ENCODE data around the gene PDE7B.
A peak's percentile ranks its signal among the peaks of the same experiment; 100 is the strongest.

PDE7B gene

DNA sequence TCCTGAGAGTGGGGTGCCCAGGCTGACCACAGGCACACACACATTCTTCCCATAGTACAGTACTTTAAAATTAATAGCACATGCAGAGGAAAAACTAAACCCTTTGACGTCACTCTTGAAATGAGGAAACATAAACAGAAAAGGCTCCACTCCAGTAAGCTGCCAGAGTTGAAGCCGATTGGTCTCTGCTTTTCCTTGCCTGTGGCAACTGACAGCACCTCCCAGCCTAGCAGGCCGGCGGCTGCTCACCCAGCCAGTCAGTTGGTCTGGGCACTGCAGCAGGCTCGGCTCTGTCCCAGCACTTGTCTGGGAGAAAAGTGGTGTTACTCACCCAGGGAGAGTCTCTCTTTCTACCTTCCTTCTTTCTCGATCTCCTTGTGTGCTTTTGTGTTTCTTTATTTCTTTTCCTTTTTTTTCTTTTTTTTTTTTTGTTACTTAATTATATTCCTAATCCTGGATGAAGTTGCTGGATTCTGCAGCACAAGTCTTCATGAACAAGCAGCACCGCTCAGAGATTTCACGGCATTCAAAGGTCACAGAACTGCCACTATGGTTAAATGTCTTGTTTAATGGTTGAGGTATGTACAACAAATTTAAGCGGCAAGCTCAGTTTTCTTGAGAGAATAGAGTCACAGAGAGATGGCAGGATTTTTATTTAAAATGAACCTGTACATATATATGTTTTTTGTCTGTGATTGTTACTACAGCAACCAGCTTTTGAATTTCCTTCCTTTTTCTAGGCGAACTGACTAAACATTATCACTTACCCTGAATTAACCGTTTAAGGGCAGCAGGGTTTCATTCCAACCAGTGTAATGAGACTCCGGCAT, at the start of gene PDE7B:
Gene PDE7B (plus strand): TSS at position 260 of the 830 bp plus-strand sequence.
- peak; percentile 68 for DNase-seq

DNA sequence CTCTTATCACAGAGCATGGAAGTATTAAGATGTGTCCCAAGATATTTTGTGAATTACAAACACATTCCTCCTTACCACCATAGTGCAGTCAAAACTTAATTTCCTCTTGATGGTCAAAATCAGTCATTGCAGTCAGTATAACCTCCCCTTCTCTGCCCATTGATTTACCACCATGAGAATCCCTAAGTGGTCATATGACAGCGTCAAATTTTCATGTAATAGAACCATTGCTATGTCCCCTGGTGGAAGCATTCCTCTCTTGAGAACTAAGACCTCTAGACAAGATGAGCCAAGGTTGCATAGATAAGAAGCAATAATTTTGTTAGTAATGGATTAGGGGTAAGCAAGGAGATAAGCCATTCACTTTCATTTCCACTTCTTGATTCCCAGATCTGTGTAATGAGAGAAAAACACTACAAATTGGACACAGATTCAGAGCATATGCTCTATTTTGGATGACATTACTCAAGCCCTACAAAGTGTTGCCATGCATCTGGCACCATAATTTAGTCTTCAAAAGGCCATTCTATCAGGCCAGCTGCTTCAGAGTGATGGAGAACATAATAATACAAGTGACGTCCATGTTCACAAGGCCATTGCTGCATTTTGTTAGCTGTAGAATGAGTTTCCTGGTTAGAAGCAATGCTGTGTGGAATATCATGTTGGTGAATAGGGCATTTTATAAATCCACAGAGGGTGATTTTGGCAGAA, 49.6 kb upstream of the PDE7B start:
- DNase-seq: no peak

DNA sequence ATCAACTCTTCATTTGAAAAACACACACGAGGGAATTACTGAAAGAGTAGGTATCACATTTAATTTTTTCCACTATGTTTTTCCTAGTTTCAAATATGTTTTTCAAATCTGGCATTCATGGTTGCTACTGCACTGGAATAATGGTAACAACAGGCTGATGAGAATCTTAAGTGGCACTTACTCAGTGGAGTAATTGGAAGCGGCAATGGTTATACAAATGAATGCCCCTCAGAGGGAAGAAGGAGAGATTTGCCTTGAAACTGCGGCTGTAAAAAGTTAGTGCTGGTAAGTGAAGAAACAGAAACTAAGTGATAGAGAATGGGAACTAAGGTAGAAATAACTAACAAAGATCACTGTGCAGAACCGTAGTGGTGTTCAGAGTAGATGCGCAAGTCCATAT, 41.0 kb upstream of the PDE7B start:
- DNase-seq: no peak

DNA sequence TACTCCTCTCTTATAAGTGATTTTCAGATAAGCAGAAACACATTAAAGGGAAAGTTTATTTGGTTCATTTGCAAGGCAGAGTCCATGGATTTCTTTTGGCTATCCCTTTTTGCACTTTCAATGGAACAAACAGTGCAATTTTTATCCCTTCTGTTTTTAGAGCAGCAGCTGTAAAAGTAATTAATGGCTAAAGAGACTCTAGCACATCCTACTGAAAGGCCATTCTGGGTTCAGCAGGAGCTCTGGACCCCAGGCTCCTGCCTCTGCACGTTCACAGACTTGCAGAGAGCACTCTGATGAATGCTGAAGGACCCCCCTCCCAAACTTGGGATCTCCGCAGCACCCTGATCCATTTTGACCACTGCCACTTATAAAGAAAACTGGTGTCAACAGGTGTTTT, 40.3 kb upstream of the PDE7B start:
- no peak for DNase-seq

DNA sequence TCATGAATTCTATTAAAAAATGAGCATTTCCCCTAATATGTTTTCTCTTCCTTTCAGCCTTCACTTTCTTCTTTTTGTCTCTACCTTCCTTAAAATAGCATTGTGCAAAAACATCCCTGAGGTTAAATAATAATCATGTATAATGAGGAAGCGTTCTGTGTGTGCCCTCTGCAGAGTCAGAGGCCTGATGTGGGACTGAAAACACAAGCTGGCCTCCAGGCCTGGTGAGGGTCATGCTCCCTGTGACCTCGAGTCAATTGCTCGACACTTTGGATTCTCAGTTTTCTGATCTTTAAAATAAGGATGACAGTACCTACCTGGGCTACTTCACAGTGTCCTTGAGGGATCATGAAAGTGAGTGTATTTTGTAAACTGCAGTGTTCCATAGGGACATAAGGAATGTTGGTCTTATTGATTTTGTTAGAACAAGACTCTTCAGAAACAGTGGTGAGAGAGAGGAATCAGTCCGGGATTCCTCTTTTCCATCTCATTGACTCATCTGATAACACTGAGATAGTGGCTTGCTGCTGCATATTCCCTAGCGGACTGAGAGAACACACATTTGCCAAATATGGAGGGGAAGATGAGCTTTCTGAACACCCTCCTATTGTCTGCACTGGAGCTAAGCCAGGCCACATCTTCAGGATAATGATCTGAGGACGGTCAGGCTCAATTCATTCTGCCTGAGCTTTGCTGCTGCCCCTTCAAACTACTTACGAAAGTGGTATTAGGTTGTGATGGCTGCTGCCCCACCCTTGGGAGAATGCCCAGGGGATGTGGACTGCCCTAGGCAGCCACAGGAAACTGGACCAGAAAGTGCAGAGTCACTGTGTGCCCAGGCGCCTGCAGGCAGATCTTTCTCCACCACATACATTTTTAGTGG, 39.6 kb upstream of the PDE7B start:
- no peak for DNase-seq

DNA sequence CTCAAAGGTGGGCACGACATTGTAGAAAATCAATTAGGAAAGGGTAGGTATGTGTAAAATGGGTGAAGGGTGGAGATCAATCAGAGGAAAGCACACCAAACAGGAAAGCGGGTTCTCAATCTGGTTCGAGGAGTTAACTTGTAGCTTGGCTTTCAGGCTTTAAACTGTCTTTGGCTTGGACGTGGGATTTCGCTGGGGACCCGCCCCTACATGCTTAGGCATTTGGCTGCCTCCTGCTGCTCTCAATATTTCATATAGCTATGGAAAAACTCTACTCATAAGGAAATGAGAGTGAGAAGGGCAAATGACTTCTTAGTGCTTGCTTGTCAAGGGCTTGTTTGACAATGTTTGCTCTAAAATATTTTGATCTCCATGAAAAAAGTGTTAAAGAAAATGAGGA, 38.1 kb upstream of the PDE7B start:
- DNase-seq: no peak

DNA sequence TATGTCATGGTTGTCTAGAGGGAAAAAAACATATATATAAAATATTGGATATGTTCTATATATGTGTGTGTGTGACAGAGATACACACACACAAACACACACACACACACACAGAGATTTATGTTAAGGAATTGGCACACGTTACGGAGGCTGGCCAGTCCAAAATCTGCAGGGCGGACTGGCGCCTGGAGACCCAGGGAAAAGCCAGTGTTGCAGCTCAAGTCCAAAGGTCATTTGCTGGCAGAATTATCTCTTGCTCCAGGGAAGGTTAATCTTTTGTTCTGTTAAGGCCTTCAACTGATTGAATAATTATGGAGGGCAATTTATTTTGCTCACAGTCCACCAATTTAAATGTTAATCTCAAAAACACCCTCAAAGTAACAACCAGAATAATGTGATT, 37.5 kb upstream of the PDE7B start:
- no peak for DNase-seq

DNA sequence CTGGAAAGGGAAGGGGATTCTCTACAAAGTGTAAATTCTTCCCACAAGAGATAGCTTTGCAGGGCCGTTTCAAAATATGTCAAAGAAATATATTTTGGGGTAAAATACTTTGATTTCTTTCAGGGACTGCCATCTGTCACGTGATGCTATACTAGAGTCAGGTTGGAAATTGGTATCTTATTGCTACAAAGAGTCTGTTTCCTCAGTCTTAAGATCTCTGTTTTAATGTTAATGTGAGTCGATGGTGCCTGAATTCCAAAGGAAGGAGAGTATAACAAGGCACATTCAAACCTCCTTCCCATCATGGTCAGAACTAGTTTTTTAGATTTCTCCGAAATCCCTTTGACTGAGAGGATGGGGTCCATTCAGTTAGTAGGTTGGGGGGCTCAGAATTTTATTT, 36.3 kb upstream of the PDE7B start:
- DNase-seq: no peak

DNA sequence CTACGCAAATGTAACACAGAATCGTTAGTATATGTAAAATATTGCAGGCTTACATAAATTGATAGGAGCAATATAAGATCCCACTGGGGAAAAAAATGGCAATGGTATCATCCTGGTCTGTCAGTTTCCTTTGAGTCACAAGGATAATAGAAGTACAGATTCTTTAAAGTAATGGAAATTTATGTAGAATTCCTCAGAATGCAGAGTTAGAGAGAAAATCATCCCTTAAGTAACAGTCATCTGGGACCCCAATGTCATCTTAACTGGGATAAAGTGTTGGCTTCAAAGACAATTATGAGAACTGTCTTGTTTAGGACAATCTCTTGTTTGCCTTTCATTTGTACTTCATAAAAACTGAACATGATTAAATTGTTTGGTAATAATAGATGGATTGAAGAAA, 34.5 kb upstream of the PDE7B start:
- DNase-seq: no peak

DNA sequence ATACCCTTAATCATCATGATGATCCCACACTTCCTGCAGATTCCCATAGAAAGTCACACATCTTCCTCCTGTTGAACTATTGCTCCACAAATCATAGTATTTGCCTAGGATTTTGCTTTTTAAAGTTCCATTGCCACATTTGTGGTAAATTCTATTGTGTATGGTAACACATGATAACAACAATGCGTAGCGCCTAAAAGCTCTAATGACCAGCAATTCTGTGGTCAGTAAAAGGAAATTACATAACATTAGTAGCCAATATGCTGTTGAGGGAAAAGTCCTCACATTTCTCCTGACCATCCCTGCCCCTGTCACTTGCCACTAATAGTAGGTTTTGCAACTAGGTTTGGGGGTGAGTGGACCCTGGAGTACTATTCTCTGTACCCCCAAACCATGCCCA, 31.8 kb upstream of the PDE7B start:
- no peak for DNase-seq

DNA sequence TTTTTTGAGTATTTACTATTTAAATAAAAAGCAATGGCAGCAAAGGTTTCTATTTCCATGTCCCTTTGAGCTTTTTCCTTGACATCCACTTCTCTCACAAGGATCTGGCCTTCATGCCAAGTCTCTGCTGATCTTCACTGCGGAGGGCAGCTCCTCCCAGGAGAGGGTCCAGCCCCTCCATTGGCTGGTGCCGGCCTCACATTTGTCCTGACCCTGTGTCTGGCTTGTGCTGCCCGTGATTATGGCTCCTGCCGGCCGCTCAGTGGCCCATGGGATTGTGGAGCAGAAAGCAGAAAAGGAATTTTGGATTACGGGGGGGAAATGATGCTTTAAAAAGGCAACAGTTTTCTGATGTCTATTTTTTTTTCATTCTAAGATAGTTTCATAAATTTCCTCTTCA, 31.2 kb upstream of the PDE7B start:
- no peak for DNase-seq

DNA sequence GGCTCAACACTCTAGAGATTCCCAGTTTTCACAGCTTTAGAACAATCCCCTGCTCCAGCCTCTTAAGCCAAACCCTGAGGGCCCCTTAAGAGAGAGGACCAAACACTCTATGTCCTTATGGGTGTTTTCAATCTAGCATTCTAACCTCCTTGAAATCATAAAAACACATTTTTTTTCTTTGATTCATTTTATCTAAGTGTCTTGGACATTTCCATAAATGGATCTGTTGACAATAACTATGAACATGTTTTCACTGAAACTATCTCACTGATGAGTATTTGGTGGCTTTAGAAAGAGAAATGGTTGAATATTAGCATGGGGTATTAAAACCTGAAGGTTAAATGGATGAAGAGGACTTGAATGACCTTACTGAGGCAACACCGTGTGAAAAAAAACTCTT, 27.6 kb upstream of the PDE7B start:
- DNase-seq: no peak

DNA sequence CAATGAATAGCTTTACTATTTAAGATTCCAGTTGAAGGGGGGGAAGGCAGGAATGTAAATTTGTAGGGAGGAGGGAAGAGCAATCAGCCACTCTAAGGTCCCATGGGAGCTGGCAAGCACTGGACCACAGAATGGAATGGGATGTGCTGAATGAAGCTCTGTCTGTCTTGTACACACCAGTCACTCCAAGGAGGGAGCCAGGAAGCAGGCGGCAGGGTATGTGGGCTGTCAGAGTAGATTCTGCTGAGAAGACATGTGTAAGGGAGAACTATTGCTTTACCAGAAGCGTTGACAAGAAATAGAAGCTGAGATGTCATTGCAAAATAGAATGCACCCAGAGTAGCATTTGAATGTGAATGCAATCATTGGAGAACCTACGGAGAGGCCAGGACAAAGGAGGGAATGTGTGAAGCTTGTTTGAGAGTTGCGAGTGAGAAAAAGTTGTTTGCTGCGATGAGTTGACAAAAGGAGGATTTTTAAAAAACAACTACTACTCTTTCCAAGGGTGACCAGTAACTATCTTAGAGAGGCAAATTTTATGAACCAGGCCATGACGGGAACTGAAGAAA, 25.2 kb upstream of the PDE7B start:
- DNase-seq: no peak

DNA sequence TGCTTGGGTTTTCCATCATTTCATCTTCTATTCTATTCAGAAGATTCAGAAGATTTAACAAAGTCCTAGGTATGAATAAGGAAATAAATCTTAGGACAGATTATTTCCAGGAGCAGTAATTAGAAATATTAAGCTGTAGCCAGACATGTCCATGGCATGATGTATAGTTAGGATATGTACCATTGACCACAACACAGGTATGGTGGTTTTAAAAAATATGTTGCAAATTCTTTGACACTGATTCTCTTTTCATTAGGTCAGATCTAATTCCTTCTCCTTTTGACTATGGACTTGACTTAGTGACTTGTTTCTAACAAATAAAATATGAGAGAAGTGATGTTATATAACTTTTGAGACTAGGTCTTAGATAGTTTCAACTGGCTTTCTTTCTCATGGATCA, 23.5 kb upstream of the PDE7B start:
- no peak for DNase-seq

DNA sequence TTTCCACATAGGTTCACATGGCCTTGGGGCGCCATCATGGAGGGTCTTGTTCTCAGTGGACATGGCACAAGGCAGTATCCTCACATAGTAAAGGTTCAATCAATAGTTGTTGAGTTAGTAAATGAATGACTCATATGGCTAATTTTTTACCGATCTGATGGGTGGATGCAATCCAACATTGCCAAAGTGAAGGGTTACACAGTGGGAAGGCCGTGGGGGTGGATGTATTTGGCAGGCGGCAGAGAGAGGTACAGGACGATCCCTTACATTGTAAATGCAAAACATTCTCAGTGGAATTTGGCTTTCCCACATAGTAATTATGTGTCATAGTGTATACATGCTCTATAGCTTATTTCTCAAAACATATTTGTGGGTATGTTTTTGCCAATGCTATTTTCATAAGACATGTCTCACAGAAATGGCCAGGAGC, 21.0 kb upstream of the PDE7B start:
- no peak for DNase-seq

DNA sequence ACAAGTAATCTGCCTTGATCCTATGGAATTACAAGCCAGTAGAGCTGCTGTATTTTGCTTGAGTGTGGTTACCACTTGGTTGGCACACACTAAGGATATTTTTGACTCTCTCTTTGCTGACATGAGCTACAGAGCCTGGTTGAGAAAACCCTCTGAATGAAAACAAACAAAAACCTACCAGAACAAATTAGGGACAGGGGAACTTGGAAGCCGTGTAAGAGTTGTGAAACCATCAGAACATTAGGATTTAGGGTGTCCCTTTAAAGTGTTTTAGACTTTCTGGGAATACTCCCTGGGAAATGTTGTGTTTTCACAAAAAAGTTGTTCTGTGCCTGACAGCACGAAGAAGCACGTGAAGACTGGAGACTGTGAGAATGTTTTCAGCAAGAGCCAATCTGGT, 20.5 kb upstream of the PDE7B start:
- DNase-seq: no peak

DNA sequence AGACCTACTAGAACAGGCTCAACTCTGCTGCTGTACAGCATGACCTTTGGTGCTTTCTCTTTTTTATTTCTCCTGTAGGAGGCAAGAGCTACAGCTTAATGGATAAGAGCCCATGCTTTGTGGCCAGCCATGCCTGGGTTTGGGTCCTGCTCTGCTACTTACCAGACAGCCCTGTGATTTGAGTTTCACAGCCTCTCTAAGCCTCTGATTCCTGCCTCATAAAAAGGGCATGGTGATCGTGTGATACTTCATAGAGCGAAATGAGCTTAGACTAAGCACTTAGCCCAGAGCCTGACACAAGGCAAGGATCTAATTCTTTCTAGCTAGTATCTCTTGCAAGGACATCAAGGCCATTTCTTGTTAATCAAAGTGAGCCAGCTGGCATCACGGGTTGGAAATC, 19.3 kb upstream of the PDE7B start:
- no peak for DNase-seq

DNA sequence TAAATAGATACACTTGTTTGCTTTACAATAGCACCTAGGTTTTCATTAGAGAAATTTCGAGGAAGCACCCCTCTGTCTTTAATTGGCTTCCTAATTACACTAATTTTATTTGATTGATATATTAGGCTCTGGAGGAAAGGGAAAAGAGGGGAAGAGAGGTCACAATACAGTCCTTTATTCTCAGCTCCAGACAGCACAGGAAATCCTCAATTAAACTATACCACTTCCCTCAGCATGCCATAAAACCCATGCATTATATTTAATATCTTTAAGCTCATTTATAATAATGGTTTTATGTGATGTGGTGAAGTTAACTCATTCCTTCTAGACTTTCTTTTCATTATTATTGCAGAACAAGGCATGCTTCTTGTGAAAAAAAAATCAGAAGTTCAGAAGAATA, 17.7 kb upstream of the PDE7B start:
- no peak for DNase-seq

DNA sequence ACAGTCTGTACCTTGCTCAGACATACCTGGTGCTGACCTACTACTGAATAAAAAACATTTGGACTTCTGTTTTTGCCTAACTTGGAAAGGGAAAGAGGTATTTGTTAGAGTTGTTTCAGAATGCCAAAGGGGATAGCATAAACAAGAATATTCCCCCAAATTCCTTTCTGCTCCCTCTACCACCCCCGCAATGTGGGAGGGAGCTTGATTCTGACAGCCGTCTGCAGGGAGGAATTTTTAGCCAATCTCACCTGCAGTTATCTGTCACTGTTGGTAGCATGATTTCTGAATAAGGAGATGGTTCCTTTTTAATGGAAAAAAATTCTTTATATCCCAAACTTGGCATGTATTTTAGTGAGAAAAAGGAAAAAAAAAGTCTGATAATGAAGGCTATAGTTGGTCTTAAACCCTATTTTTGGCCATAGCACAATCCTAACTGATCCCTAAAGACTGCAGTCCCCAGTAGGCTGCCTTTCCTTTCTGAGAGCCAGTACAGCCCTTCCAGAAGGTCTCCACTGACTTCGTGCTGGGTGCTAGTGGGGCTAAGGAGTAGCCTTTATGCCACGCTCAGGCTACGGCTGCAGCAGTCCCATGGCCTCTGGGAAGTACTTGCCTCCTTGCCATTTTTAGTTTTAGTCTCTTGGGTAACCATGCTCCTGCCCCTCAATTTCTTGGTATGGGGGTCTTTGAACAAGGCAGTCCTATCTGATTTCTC, 13.6 kb upstream of the PDE7B start:
- no peak for DNase-seq

DNA sequence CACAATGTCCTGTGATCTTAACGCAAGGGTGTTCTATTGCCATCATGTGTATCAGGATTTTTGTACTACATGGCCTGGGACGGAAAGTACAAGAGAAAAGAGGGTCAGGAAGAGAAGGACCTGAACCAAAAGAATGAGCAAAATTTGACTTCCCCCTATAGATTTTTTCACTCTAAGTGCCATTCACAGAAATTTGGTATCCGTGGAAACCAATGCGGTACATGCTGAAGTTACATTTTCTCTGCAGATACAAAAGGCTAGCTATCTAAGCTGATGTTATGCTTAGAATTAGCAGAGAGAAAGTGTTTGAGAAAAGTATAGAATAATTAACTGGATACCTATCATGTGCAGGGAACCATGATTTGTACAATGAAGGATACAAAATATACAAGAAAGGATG, 12.4 kb upstream of the PDE7B start:
- DNase-seq: no peak

DNA sequence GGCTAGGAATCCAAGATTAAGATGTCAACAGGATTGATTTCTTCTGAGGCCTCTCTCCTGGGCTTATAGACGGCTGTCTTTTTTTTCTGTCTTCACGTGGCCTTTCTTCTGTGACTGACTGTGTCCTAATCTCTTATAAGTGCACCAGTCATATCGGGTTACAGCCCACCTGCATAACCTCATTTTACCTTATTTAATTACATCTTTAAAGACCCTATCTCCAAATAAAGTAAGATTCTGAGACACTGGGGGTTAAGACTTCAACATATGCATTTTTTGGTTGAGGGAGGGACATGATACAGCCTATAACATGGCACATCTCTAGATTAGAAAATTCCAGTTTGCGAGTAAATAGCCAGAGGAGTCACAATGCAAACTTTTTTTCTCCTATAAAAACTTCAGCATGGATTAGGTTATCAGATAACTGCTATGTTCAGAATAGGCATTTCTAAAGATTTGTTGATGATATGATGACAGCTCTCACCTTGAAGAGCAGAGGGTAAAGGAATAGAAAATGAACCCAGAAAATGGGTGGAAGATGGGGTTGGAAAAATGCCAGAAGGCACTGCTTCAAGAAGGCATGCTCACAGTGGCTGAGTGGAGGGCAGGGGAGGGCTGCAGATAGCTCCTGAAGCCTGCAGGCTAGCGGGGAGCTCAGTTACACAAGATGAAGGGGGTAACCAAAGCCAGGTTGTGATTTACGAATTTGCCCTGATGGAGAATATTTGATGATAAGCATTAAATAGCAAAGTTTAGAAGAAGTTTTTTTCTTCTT, 8.7 kb upstream of the PDE7B start:
- DNase-seq: no peak

DNA sequence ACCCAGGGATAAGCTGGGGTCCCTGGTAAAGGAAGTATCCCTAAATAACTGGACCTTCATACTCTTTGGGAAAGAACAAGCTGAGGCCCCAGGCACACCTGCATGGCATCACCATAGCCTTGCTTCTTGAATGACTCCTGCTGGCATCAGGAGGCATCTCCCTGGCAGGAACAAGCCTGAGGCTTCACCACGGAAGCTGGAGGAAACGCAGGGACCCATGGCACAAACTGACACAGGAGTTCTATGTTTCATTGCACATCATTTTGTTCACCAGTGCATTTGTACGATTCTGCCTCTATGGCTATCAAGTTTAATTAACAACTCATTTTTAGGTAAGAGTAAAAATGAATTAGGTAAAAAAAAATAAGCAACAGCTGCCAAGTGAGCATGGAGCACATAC, 619 bp upstream of the PDE7B start:
- no peak for DNase-seq

All from activated CD4-positive, alpha-beta T cell treated with anti-CD3 and anti-CD28 coated beads, Interleukin-2, amount 50 U/mL, for 16 hours (primary cell).